Endothelial cell of umbilical vein (primary cell): ENCODE measurements around the gene TTL. TPM values are rescaled to one million over a fixed set of nuclear protein-coding genes. Genes with fewer than 3 reads are reported as not detected.
"Not testable (repeated sequence)": the region's sequence is repeated elsewhere in the genome, so short reads cannot be mapped to it uniquely, and the experiment has no call there.

Experiments used
- BruUV-seq: library from RNA; stranded (reverse); fragments of 400-500 nt; replicated peaks from 2 replicates; lab custom pipeline; 2021; lab: Mats Ljungman, UMichigan
- CTCF ChIA-PET: fragments of 300-600, 350-600 bp; sonication (Branson Sonifier 250); formaldehyde crosslinking; loops from one replicate; lab custom pipeline; 2021; ENCODE audit warnings: antibody characterized with exemption, inconsistent platforms; lab: Charles Lee
- POLR2A ChIA-PET: fragments of 300-600, 350-600 bp; sonication (Branson Sonifier 250); formaldehyde crosslinking; loops from one replicate; lab custom pipeline; 2021; ENCODE audit warnings: antibody characterized with exemption, inconsistent platforms; lab: Charles Lee
- DNase-seq: peaks from one replicate; pipeline ENCODE4 v3.0.0-alpha.2; 2011; ENCODE audit warnings: low read depth, low spot score
- FAIRE-seq: peaks from 2 replicates; lab custom pipeline; 2011; peaks lifted over from hg19 to GRCh38; lab: Jason Lieb, UNC
- H2AFZ ChIP-seq: 2 replicates; pipeline ENCODE4 v1.6.0; 2012; ENCODE audit warnings: low read depth, low read length, control low read depth, inconsistent platforms
- H3K27ac ChIP-seq: 2 replicates; pipeline ENCODE4 v1.5.1; 2011; ENCODE audit warnings: low read depth, mild to moderate bottlenecking, control low read depth, low read length, moderate library complexity; ENCODE audit not compliant: insufficient read depth
- H3K27me3 ChIP-seq, 2 experiments: 2 replicates each; pipeline versions ENCODE4 v1.6.0 to v1.6.1; 2011; ENCODE audit warnings: low read length in 2 of 2, mixed read lengths in 1 of 2; ENCODE audit not compliant: control insufficient read depth in 2 of 2, insufficient read depth in 2 of 2
- H3K36me3 ChIP-seq, 2 experiments: 2 replicates in 1 of 2; 3 replicates in 1 of 2; pipeline ENCODE4 v1.5.1; 2011; ENCODE audit warnings: low read length in 2 of 2, mild to moderate bottlenecking in 1 of 2, moderate library complexity in 1 of 2; ENCODE audit not compliant: control insufficient read depth in 2 of 2, insufficient read depth in 2 of 2; ENCODE audit errors: extremely low read depth in 1 of 2
- H3K4me1 ChIP-seq: 3 replicates; pipeline ENCODE4 v1.5.1; 2011; ENCODE audit warnings: mild to moderate bottlenecking, low read length; ENCODE audit not compliant: control insufficient read depth, insufficient read depth; ENCODE audit errors: extremely low read depth
- H3K4me2 ChIP-seq: 2 replicates; pipeline ENCODE4 v1.6.1; 2011; ENCODE audit warnings: low read length, control low read depth, mixed read lengths; ENCODE audit not compliant: insufficient read depth
- H3K4me3 ChIP-seq, 3 experiments: fragments of 200-600 bp in 1 of 3; sonication (generic), shearing (Covaris generic) in 1 of 3; replicated peaks in 1 of 3; 2 replicates each; pipeline ENCODE4 v1.5.1; 2011 to 2016; ENCODE audit warnings: control low read depth in 3 of 3, low read length in 3 of 3, mild to moderate bottlenecking in 2 of 3, inconsistent platforms in 1 of 3, low read depth in 1 of 3, moderate library complexity in 1 of 3; ENCODE audit not compliant: insufficient read depth in 1 of 3
- H3K79me2 ChIP-seq: 2 replicates; pipeline ENCODE4 v1.6.0; 2012; ENCODE audit warnings: low read length, inconsistent platforms; ENCODE audit not compliant: control insufficient read depth, insufficient read depth
- H3K9ac ChIP-seq: replicated peaks from 2 replicates; pipeline ENCODE3; 2011; ENCODE audit warnings: low read length, control low read depth; ENCODE audit not compliant: insufficient read depth; ENCODE audit errors: extremely low read depth
- H3K9me1 ChIP-seq: replicated peaks from 3 replicates; pipeline ENCODE4 v1.6.0; 2011; ENCODE audit warnings: mild to moderate bottlenecking, low read length; ENCODE audit not compliant: control insufficient read depth, insufficient read depth; ENCODE audit errors: extremely low read depth
- H3K9me3 ChIP-seq: replicated peaks from 2 replicates; pipeline ENCODE4 v1.5.1; 2012; ENCODE audit warnings: low read length, inconsistent platforms; ENCODE audit not compliant: control insufficient read depth, insufficient read depth
- H4K20me1 ChIP-seq: replicated peaks from 2 replicates; pipeline ENCODE3; 2011; ENCODE audit warnings: mild to moderate bottlenecking, low read length; ENCODE audit not compliant: control insufficient read depth, insufficient read depth; ENCODE audit errors: extremely low read depth
- EZH2 ChIP-seq: IDR thresholded peaks from 2 replicates; pipeline ENCODE4 v1.6.1; 2012; ENCODE audit warnings: borderline replicate concordance, low read depth, mild to moderate bottlenecking, moderate library complexity, low read length, inconsistent platforms; ENCODE audit not compliant: severe bottlenecking
- FOS ChIP-seq: IDR thresholded peaks from 2 replicates; pipeline ENCODE4 v1.6.1; 2011; ENCODE audit warnings: mild to moderate bottlenecking, low read length, moderate library complexity, borderline replicate concordance; ENCODE audit not compliant: insufficient read depth
- GATA2 ChIP-seq: IDR thresholded peaks from 2 replicates; pipeline ENCODE4 v1.7.0; 2011; ENCODE audit warnings: low read depth, mild to moderate bottlenecking, moderate library complexity, mixed read lengths, low read length; ENCODE audit not compliant: insufficient read length, insufficient read depth
- JUN ChIP-seq: IDR thresholded peaks from 2 replicates; pipeline ENCODE4 v1.6.1; 2011; ENCODE audit warnings: borderline replicate concordance, low read depth; ENCODE audit not compliant: insufficient read length, insufficient read depth
- MYC ChIP-seq: IDR thresholded peaks from one replicate; pipeline ENCODE4 v1.6.1; 2011; ENCODE audit warnings: mild to moderate bottlenecking, low read depth, low read length
- POLR2A ChIP-seq: IDR thresholded peaks from 2 replicates; pipeline ENCODE4 v1.6.1; 2012; ENCODE audit warnings: low read depth, mild to moderate bottlenecking, control low read depth, low read length
- POLR2AphosphoS5 ChIP-seq: IDR thresholded peaks from 2 replicates; pipeline ENCODE4 v1.6.1; 2012; ENCODE audit warnings: low read depth, mild to moderate bottlenecking, control low read depth, low read length, moderate library complexity; ENCODE audit not compliant: insufficient read depth
- dilution Hi-C: fragments of 300-500 bp; cut with MboI; formaldehyde crosslinking; loops from one replicate; pipeline ENCODE4 v1.15.0; 2019; ENCODE audit warnings: low sequenced_read_pairs; ENCODE audit not compliant: extremely low pct_ligation_motif_present
- intact Hi-C: fragments of 100-400 bp; cut with micrococcal nuclease; formaldehyde crosslinking; loops from one replicate; pipeline ENCODE4 v1.10.0; 2022
- polyA plus RNA-seq, 4 experiments: library from polyadenylated mRNA; depleted of rRNA in 3 of 4; stranded (reverse) in 3 of 4; unstranded in 1 of 4; fragments of >200 nt; gene quantifications; 2 replicates each; pipeline versions ENCODE4 v1.2.1 to v1.2.3, GENCODE V29; 2011 to 2012; ENCODE audit warnings: missing spikeins in 1 of 4
- total RNA-seq: library from RNA; stranded (reverse); gene quantifications from 2 replicates; pipeline ENCODE4 v1.2.3, GENCODE V29; 2021
- TF ChIP-seq, protein P1 (sequence below), 2 donors: IDR thresholded peaks; 1 replicate in 1 of 2; 2 replicates in 1 of 2; pipeline ENCODE4 v1.5.1; 2011; ENCODE audit warnings: low read length in 2 of 2, mild to moderate bottlenecking in 2 of 2, moderate library complexity in 2 of 2, control low read depth in 1 of 2, inconsistent platforms in 1 of 2, low read depth in 1 of 2; ENCODE audit not compliant: insufficient read depth in 1 of 2; ENCODE audit errors: extremely low read depth in 1 of 2
- TF ChIP-seq, protein P2 (sequence below): IDR thresholded peaks from 2 replicates; pipeline ENCODE4 v1.6.1; 2011; ENCODE audit not compliant: insufficient read depth, insufficient read length

TTL gene
- total and polyA plus RNA-seq, 2 donors (not counting 3 experiments of a cell fraction or from before 2014, with no cell fraction given) = 21.9 to 66.8 TPM

DNA sequence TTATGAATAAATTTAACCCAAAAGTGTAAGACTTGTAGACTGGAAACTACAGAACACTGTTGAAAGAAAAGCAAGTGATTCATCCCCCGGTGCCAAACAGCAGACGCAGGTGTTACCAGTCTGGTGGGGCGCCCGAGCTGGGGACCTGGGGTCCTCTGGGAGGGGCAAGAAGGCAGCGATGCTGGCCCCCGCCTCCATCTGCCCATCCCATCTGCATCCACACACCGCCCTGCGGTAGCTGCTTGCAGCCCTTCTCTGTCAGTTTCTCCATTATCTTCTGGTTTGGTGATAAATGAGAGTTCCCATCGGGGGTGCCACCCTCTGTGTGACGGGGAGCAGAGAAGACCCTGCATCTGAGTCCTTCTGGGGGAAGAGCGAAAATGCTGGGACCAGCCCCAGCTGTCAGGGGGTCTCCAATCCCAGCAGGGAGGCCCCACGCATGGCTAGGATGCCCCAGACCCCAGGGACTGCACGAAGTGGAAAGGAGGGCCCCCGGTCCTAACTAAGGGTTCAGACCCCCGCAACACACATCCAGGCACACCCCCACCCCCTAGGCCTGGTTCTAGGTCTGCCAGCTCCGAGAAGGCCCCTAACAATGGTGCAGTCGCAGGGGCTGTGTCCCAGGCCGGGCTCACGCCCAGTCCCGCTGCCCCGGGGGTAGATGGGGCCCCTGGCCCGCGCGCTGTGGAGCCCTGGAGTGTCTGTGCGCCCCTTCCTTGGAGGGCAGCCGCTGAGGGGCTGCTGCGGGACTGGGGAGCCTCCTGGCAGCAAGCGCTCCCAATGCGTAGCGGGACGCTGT, 47.8 kb upstream of the TTL start:
- intact Hi-C loops (loop anchor here (2.0 to 5.0 kb wide), 2 partner anchors 177 to 313 kb away; partner anchors contain the start of gene ZC3H8), dilution Hi-C loops (no loop called here)
- POLR2A ChIA-PET = interaction anchor here (0.9 kb wide), 1 partner anchor 179 kb away, joined by 3 read pairs; the partner anchor contains the start of gene ZC3H8

DNA sequence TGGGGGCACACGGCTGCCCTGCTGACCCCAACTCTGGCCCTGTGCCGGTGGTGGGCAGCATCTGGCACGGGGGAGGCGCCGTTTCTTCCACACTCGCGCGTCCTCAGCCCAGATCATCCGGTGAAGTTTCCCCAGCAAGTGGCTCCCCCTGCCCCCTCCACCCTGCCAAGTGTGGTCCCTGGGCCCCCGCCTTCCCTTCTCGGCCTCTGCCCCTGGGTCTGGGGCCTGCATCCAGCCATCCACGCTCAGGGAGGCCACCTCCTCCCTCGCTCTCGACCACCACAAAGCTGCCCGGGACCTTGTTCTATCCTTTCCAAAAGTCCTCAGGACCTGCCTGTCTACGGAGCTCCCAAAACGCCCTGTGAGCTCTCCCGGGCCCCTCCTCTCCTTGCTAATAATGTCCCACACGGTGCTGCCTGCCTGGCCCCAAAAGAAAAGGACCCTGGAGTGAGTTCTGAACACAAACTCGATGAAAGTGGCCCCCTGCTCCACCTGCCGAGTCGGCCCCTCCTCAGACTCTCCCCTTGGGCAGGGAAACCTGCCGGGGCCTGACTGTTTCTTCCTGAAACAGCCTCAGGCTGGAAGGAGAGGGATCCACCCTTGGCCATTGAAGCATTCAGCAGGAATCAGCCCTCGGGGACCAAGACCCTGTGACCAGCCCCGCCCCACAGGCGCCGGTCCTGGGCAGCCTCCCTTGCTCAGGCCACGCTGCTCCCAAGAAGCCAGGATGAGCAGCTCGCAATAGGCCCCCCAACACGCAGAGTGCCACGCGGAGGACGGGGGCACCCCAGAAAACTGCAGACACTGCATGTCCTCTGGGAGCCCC, 46.9 kb upstream of the TTL start:
- H3K4me1 ChIP-seq, H3K4me3 ChIP-seq, H3K9ac ChIP-seq, H3K36me3 ChIP-seq, H3K9me3 ChIP-seq, BruUV-seq, DNase-seq, H3K27ac ChIP-seq, H3K27me3 ChIP-seq, H3K9me1 ChIP-seq, H3K79me2 ChIP-seq, dilution Hi-C loops, POLR2A ChIA-PET, H3K4me2 ChIP-seq, FAIRE-seq, H4K20me1 ChIP-seq, H2AFZ ChIP-seq: not testable (repeated sequence)
- CTCF ChIA-PET = interaction anchor here (1.8 kb wide), 1 partner anchor 547 kb away, joined by 7 read pairs; no protein-coding TSS in a partner anchor
- intact Hi-C loops = loop anchor here (5.0 kb wide), 1 partner anchor 178 kb away; the partner anchor contains the start of gene ZC3H8

More for the DNA sequence above, 47.8 kb upstream of the TTL start:
- no peak overlapping the region for H3K4me2 ChIP-seq
- H3K9ac ChIP-seq = no peak overlapping the region
- FAIRE-seq = no peak
- no peaks in the 10 kb centered on the region for H3K36me3 ChIP-seq
- no peaks in the 10 kb centered on the region for H4K20me1 ChIP-seq
- BruUV-seq = no TSS peak
- H3K9me3 ChIP-seq = no peaks in the 10 kb centered on the region
- H2AFZ ChIP-seq = no peak overlapping the region
- no peak for DNase-seq
- H3K9me1 ChIP-seq = no peaks in the 10 kb centered on the region
- H3K79me2 ChIP-seq = no peaks in the 10 kb centered on the region
- H3K27ac ChIP-seq = no peak overlapping the region
- CTCF ChIA-PET = interaction anchor here (1.0 to 1.8 kb wide), 5 partner anchors 175 to 546 kb away, joined by 6 to 33 read pairs (median 11); no protein-coding TSS in a partner anchor
- H3K4me3 ChIP-seq = no peak overlapping the region
- TF ChIP-seq MYC (no peak), FOS (no peak), JUN (no peak), POLR2A (no peak), GATA2 (no peak), EZH2 (no peak), POLR2AphosphoS5 (no peak)
- TF ChIP-seq, protein P1, sequence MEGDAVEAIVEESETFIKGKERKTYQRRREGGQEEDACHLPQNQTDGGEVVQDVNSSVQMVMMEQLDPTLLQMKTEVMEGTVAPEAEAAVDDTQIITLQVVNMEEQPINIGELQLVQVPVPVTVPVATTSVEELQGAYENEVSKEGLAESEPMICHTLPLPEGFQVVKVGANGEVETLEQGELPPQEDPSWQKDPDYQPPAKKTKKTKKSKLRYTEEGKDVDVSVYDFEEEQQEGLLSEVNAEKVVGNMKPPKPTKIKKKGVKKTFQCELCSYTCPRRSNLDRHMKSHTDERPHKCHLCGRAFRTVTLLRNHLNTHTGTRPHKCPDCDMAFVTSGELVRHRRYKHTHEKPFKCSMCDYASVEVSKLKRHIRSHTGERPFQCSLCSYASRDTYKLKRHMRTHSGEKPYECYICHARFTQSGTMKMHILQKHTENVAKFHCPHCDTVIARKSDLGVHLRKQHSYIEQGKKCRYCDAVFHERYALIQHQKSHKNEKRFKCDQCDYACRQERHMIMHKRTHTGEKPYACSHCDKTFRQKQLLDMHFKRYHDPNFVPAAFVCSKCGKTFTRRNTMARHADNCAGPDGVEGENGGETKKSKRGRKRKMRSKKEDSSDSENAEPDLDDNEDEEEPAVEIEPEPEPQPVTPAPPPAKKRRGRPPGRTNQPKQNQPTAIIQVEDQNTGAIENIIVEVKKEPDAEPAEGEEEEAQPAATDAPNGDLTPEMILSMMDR (IDR thresholded peaks at IDR 0.05; ENCODE audit: extremely low read depth in 1 of 2, insufficient read depth in 1 of 2, low read depth in 1 of 2, low read length in 2 of 2) = no peak
- TF ChIP-seq, protein P2, sequence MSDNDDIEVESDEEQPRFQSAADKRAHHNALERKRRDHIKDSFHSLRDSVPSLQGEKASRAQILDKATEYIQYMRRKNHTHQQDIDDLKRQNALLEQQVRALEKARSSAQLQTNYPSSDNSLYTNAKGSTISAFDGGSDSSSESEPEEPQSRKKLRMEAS = no peak
- no peaks in the 10 kb centered on the region for H3K4me1 ChIP-seq
- H3K27me3 ChIP-seq = no peaks in the 10 kb centered on the region
